Spinal cord (tissue), 10 donors: Measurements from ENCODE around the gene RFX2. TPM values are rescaled to one million over a fixed set of nuclear protein-coding genes. Genes with fewer than 3 reads are reported as not detected.
"Not testable (repeated sequence)": the region's sequence is repeated elsewhere in the genome, so short reads cannot be mapped to it uniquely, and the experiment has no call there.

Source experiments
- DNase-seq, 6 donors: peaks; one replicate each; pipeline versions ENCODE4 v3.0.0 to v3.0.0-alpha.2; 2013 to 2015; ENCODE audit warnings: low spot score in 6 of 6, low read depth in 4 of 6
- H3K27ac ChIP-seq: one replicate; pipeline ENCODE4 v1.5.1; 2013; ENCODE audit warnings: low read depth, low read length, control low read depth
- H3K27me3 ChIP-seq: one replicate; pipeline ENCODE4 v1.6.1; 2013; ENCODE audit warnings: low read length; ENCODE audit not compliant: control insufficient read depth, insufficient read depth
- H3K36me3 ChIP-seq: one replicate; pipeline ENCODE4 v1.6.1; 2013; ENCODE audit warnings: low read length; ENCODE audit not compliant: control insufficient read depth, insufficient read depth
- H3K4me1 ChIP-seq: one replicate; pipeline ENCODE4 v1.6.1; 2013; ENCODE audit warnings: low read length; ENCODE audit not compliant: control insufficient read depth, insufficient read depth
- H3K4me3 ChIP-seq: one replicate; pipeline ENCODE4 v1.5.1; 2013; ENCODE audit warnings: low read depth, low read length, control low read depth
- H3K9me3 ChIP-seq: one replicate; pipeline ENCODE4 v1.6.1; 2013; ENCODE audit warnings: low read length; ENCODE audit not compliant: control insufficient read depth, insufficient read depth
- WGBS: methylation state at CpG from one replicate; pipeline ENCODE4 v1.1.5; 2013; ENCODE audit warnings: missing lambda C conversion rate; ENCODE audit not compliant: insufficient coverage; 5-methylcytosine and 5-hydroxymethylcytosine counted together
- polyA plus RNA-seq, 2 donors: library from polyadenylated mRNA; unstranded; fragments of 120-200 nt; gene quantifications; one replicate each; pipeline ENCODE4 v1.2.1, GENCODE V29; 2013; ENCODE audit not compliant: insufficient read length in 2 of 2
- total RNA-seq, 2 donors: library from RNA; depleted of rRNA in 1 of 2; stranded (reverse); fragments of 120-200 nt in 1 of 2; fragments of >200 nt in 1 of 2; gene quantifications; one replicate each; pipeline versions ENCODE4 v1.2.3 to v1.2.4, GENCODE V29; 2013 to 2014
- donor health status: healthy.

RFX2 gene
- total and polyA plus RNA-seq, 4 donors, result 5.7 to 18.8 (median 14.3) TPM

GRCh38 chr19:5964816-5965565 lies 145.3 kb downstream of the RFX2 start:
- Histone ChIP-seq H3K36me3 (peaks cover 23% of the 10 kb centered on the region), H3K27me3 (no peaks in the 10 kb centered on the region), H3K27ac (no peak overlapping the region), H3K4me3 (no peak overlapping the region), H3K9me3 (no peaks in the 10 kb centered on the region), H3K4me1 (peaks cover 54% of the 10 kb centered on the region)
- 83% methylated on average over 1 of the region's 5 CpGs for WGBS
- no peak for DNase-seq

GRCh38 chr19:5963855-5964254 lies 146.4 kb downstream of the RFX2 start:
- Histone ChIP-seq H3K4me3 (no peak overlapping the region), H3K9me3 (no peaks in the 10 kb centered on the region), H3K36me3 (peaks cover 29% of the 10 kb centered on the region), H3K4me1 (peaks cover 59% of the 10 kb centered on the region), H3K27ac (no peak overlapping the region), H3K27me3 (no peaks in the 10 kb centered on the region)
- 92% methylated on average over 7 of the region's 7 CpGs for WGBS
- DNase-seq, result no peak

GRCh38 chr19:5963259-5963658 lies 147.0 kb downstream of the RFX2 start:
- peaks cover 30% of the 10 kb centered on the region for H3K36me3 ChIP-seq
- not testable (repeated sequence) for DNase-seq, H3K27me3 ChIP-seq, H3K27ac ChIP-seq, H3K9me3 ChIP-seq, H3K4me3 ChIP-seq
- H3K4me1 ChIP-seq, result peaks cover 59% of the 10 kb centered on the region
- WGBS, result 100% methylated on average over 4 of the region's 6 CpGs

- peak overlapping the region; percentile 61 for H3K27ac ChIP-seq
Measured at GRCh38 chr19:5961969-5962945, 148.0 kb downstream of the RFX2 start.

GRCh38 chr19:5961641-5961968 lies 148.7 kb downstream of the RFX2 start:
- H3K27ac ChIP-seq, result peak overlapping the region; percentile 61
- peaks cover 33% of the 10 kb centered on the region for H3K36me3 ChIP-seq
- not testable (repeated sequence) for DNase-seq, H3K4me3 ChIP-seq, H3K9me3 ChIP-seq, H3K27me3 ChIP-seq
- WGBS, result 71% methylated on average over 5 of the region's 6 CpGs
- H3K4me1 ChIP-seq, result peaks cover 59% of the 10 kb centered on the region

More at GRCh38 chr19:5961969-5962945, 148.0 kb downstream of the RFX2 start:
- Histone ChIP-seq H3K4me3 (no peak overlapping the region), H3K27me3 (no peaks in the 10 kb centered on the region), H3K36me3 (peaks cover 30% of the 10 kb centered on the region), H3K4me1 (peaks cover 52% of the 10 kb centered on the region), H3K9me3 (no peaks in the 10 kb centered on the region)
- WGBS, result 60% methylated on average over 24 of the region's 29 CpGs
- peak in 1 of 6 donors; percentile 59 for DNase-seq

- H3K4me3 ChIP-seq, result no peak overlapping the region
- peak in 2 of 6 donors; percentile 64 to 69 for DNase-seq
- H3K36me3 ChIP-seq, result peaks cover 30% of the 10 kb centered on the region
- H3K9me3 ChIP-seq, result no peaks in the 10 kb centered on the region
- H3K4me1 ChIP-seq, result peaks cover 60% of the 10 kb centered on the region
- WGBS, result 49% methylated on average over 15 of the region's 18 CpGs
- H3K27ac ChIP-seq, result peak overlapping the region; percentile 75
- no peaks in the 10 kb centered on the region for H3K27me3 ChIP-seq
Measured at GRCh38 chr19:5960005-5961001, 150.0 kb downstream of the RFX2 start.

GRCh38 chr19:5959260-5960004 lies 150.9 kb downstream of the RFX2 start:
- Histone ChIP-seq H3K4me1 (peaks cover 69% of the 10 kb centered on the region), H3K4me3 (no peak overlapping the region), H3K27me3 (no peaks in the 10 kb centered on the region), H3K27ac (peak overlapping the region; percentile 75), H3K36me3 (peaks cover 28% of the 10 kb centered on the region), H3K9me3 (no peaks in the 10 kb centered on the region)
- DNase-seq, result no peak
- 77% methylated on average over 12 of the region's 14 CpGs for WGBS

- peaks cover 24% of the 10 kb centered on the region for H3K36me3 ChIP-seq
- no peak overlapping the region for H3K27ac ChIP-seq
- no peaks in the 10 kb centered on the region for H3K27me3 ChIP-seq
- peaks cover 75% of the 10 kb centered on the region for H3K4me1 ChIP-seq
- no peak for DNase-seq
- H3K9me3 ChIP-seq, result no peaks in the 10 kb centered on the region
- H3K4me3 ChIP-seq, result no peak overlapping the region
- WGBS, result 82% methylated on average over 10 of the region's 10 CpGs
Measured at GRCh38 chr19:5958851-5959122, 151.5 kb downstream of the RFX2 start.
